Right ventricle myocardium superior (tissue), 1 donor: ENCODE measurements around the gene OR51S1. TPM values are rescaled to one million over a fixed set of nuclear protein-coding genes. Genes with fewer than 3 reads are reported as not detected.
"Not testable (repeated sequence)": the region's sequence is repeated elsewhere in the genome, so short reads cannot be mapped to it uniquely, and the experiment has no call there.

Source experiments
- ATAC-seq: fragments of 200-7000 bp; cut with Tn5 transposase; one replicate; pipeline ENCODE4 v1.9.1; 2020; ENCODE audit warnings: mild to moderate bottlenecking; ENCODE audit not compliant: poor library complexity
- DNase-seq: peaks from one replicate; pipeline ENCODE4 v3.0.0-alpha.2; 2020
- intact Hi-C: fragments of 100-400 bp; cut with DNase I; formaldehyde crosslinking; loops from one replicate; pipeline ENCODE4 v1.11.2; 2022
- long read RNA-seq: library from polyadenylated mRNA; unstranded; transcript quantifications from one replicate; pipeline ENCODE4 v2.0.0, GENCODE V29; 2021
- total RNA-seq: library from RNA; stranded (reverse); fragmentation: NEBNext Ultra II Directional; extraction: Animal tissue kit (Norgen Biotek cat#: 25700); gene quantifications from one replicate; pipeline ENCODE4 v1.2.1, GENCODE V29; 2021
- donor health status: DM: no; HTN: yes; CAD: no; lungs with severe emphysema.

OR51S1 gene, protein sequence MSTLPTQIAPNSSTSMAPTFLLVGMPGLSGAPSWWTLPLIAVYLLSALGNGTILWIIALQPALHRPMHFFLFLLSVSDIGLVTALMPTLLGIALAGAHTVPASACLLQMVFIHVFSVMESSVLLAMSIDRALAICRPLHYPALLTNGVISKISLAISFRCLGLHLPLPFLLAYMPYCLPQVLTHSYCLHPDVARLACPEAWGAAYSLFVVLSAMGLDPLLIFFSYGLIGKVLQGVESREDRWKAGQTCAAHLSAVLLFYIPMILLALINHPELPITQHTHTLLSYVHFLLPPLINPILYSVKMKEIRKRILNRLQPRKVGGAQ
- not detected for total RNA-seq
- long read RNA-seq: 0 reads

DNA sequence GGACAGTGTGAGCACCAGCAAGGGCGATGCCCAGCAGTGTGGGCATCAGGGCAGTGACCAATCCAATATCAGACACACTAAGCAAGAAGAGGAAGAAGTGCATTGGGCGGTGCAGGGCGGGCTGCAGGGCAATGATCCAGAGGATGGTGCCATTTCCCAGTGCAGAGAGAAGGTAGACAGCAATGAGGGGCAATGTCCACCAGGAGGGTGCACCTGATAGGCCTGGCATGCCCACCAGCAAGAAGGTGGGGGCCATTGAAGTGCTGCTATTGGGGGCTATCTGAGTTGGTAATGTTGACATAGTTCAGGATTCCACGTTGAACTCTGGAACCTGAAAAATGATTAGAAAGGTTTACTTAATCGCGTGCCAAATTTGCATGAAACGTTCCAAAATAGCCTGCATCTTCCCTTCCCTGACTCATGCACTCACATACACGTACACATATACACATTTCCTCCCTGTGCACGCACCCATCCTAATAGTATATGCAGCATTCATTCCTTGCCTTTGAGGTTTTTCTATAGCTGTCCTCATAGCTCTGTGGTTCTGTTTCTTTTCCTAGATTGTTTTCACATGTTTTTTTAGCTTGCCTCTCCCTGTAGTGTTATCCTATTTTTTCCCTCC is at the start of gene OR51S1:
Gene OR51S1, minus strand, starts transcription at position 301 of the 625 bp plus-strand sequence. Its CDS starts 0 bp downstream, at position 301.
- intact Hi-C loops: no loop called here
- ATAC-seq: no peak

GRCh38 chr11:4891996-4892640 is 43.1 kb upstream of the OR51S1 start:
- ATAC-seq: no peak
- intact Hi-C loops: no loop called here

More for the DNA sequence above, at the start of gene OR51S1:
- DNase-seq: no peak

DNA sequence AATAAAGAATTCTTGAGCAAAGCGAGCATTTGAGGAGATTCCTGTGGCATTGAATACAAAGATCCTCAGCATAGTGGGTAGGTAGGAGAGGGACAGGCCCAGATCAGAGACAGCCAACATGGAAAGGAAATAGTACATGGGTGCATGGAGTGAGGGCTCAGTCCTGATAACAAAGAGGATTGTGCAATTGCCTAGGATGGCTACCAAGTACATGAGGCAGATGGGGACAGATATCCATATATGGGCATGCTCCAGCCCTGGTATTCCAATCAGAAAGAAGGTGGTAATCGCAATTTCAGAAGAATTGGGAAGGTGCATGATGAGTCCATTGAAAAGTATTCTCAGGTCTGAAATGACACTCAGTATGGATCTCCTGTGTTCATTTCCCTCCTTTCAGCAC is 41.3 kb upstream of the OR51S1 start:
- intact Hi-C loops: no loop called here
- no peak for DNase-seq
- ATAC-seq: no peak

More at GRCh38 chr11:4891996-4892640, 43.1 kb upstream of the OR51S1 start:
- DNase-seq: no peak

GRCh38 chr11:4887591-4887990 is 38.6 kb upstream of the OR51S1 start:
- no peak for ATAC-seq
- intact Hi-C loops: no loop called here
- DNase-seq: no peak

GRCh38 chr11:4886186-4886585 is 37.2 kb upstream of the OR51S1 start:
- DNase-seq (no peak), ATAC-seq (no peak)
- intact Hi-C loops: no loop called here

DNA sequence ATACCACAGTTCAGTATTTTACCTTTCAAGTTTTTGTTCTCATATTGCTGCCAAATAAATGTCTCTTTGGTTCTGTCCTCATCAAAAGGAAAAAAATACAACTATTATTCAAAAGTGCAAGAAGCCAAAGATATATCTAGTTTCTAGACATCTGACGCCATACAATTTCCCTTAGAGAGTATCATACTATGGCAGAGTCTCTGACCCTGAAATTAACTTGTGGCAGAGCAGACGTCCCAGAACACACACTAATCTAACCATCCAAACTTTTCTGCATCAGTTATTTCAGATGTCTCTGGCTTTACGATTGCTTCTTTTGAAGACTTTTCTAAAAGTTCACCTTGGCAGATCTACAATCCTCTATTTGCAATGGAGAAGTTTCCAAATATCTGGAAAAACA is 35.4 kb upstream of the OR51S1 start:
- intact Hi-C loops: no loop called here
- ATAC-seq (no peak), DNase-seq (no peak)

- DNase-seq (no peak), ATAC-seq (no peak)
- intact Hi-C loops: no loop called here
Observed at GRCh38 chr11:4882543-4882942, 33.5 kb upstream of the OR51S1 start.

GRCh38 chr11:4881860-4882500 is 33.0 kb upstream of the OR51S1 start, which contains the start of gene OR51T1:
TSS of gene OR51T1 (plus strand) at chr11:4881900. CDS start at chr11:4881900, 0 bp downstream.
- intact Hi-C loops: no loop called here
- no peak for DNase-seq
- no peak for ATAC-seq

DNA sequence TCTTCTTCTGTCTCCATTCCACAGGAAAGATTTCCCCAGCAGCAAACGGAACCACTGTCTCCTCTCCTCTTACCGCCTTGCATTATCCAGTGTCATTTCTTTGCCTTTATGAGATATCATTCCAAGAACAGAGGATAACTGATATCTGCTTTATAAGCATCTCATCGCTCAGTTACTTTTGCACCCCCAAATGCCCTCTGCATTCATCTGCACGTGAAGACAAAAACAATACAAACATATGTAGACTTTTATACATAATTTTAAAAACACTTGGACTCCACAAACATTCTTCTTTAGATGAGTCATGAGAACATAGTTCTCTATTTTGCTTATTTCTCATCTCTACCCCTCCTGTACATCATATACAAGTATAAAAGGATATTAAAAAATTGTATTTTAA is 32.2 kb upstream of the OR51S1 start:
- intact Hi-C loops: no loop called here
- no peak for ATAC-seq
- DNase-seq: no peak

DNA sequence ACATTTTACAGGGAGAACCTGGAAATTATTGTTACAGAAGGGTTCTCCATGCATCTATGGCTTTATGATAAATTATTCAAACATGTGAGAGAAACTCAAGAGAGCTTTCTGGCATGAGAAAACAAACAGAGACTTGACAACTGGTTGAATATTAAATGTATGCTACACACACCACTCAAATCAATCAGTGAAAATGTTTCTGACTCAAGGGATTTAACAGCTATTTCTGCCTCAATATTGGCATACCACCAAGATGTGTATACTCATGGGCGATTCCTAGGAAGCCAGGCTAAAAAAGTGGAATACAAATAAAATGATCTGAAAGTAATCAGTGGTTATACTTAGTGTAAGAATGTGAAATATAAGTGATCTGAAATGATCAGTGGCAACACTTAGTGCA is 16.8 kb upstream of the OR51S1 start:
- DNase-seq: no peak
- ATAC-seq: no peak
- intact Hi-C loops: no loop called here

GRCh38 chr11:4863876-4864275 is 14.9 kb upstream of the OR51S1 start:
- peak; percentile 92 for ATAC-seq
- intact Hi-C loops: no loop called here
- no peak for DNase-seq

- intact Hi-C loops: no loop called here
- ATAC-seq (no peak), DNase-seq (no peak)
Observed at GRCh38 chr11:4862447-4863236, 13.6 kb upstream of the OR51S1 start.

DNA sequence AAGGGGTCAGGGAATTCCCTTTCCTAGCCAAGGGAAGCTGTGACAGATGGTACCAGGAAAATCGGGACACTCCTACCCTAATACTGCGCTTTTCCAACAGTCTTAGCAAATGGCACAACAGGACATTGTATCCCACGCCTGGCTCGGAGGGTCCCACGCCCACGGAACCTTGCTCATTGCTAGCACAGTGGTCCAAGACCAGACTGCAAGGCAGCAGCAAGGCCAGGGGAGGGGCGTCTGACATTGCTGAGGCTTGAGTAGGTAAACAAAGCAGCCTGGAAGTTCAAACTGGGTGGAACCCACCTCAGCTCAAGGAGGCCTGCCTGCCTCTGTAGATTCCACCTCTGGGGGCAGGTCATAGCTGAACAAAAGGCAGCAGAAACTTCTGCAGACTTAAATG is 5.3 kb upstream of the OR51S1 start:
- DNase-seq, intact Hi-C loops, ATAC-seq: not testable (repeated sequence)

DNA sequence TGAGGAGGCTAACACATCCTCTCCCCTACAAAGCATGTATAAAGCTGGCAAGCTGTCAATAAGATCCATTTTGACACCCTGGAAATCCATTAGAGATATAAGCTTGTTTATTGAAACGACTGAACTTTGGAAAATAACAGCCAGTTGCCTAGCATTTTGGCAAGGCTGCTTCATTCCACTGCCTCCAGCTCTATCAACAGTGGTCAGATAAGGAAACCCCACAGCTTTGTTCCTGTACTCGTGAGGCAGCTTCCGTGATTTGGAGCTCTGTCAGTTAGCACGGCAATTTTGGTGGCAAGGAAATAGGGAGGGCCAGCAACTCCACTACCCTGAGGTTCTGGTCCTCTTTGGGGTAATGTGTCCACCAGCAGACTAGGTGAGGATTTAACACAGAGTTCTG is 2.0 kb upstream of the OR51S1 start:
- ATAC-seq: peak; percentile 97

GRCh38 chr11:4839851-4840549 is 9.0 kb downstream of the OR51S1 start:
- DNase-seq: no peak

More for the DNA sequence above, 2.0 kb upstream of the OR51S1 start:
- DNase-seq: no peak
- intact Hi-C loops: no loop called here

DNA sequence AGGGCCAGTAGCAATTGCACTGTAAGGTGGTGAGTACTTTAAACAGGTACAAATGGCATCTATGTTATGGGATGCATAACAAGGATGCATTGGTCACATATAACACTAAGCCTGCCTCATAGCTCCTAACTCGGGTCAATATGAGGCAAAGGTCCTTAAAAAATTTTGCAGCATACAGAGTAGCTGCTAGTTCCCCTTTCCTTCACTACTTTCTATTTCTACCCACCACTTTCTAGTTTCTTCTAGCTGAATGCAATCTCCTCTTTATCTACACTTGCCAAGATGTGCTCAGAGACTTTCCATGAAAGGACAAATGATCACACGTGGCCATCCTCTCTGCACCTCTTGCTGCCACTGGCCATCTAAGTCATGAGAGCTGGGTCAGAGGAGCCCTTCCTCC is 18.1 kb downstream of the OR51S1 start:
- ATAC-seq (no peak), DNase-seq (no peak)
- intact Hi-C loops: no loop called here

More at GRCh38 chr11:4839851-4840549, 9.0 kb downstream of the OR51S1 start:
- ATAC-seq: no peak
- intact Hi-C loops: no loop called here

GRCh38 chr11:4830346-4830745 is 18.7 kb downstream of the OR51S1 start:
- intact Hi-C loops: no loop called here
- ATAC-seq (no peak), DNase-seq (no peak)

DNA sequence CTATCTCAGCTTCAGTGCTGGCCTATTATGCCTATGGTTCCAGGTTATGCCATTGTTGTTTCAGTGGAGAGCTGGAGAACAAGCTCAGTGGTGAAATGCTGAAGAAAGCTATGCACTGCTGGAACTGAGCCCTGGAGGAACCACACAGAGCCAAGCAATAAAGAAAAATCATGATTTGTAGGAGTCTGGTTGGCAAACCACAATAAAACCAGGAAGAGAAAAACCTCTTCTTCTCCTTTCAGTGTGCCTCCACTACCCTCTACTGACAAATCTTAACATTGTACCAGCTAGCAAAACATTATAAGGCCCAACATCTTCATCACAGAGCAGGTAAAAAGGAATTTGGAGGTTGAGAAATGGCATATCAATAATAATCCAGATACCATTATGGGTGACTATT is 22.6 kb downstream of the OR51S1 start:
- ATAC-seq (peak; percentile 62), DNase-seq (no peak)
- intact Hi-C loops: loop anchor here (2.0 kb wide), 1 partner anchor 190 kb away; the partner anchor contains the start of gene OR51D1
